Caco-2 (cell line): ENCODE data around the gene PRKAR2B. TPM values are rescaled to one million over a fixed set of nuclear protein-coding genes. Genes with fewer than 3 reads are reported as not detected.

Source experiments
- BruUV-seq: library from RNA; stranded (reverse); fragments of 400-500 nt; replicated peaks from 2 replicates; lab custom pipeline; 2021; lab: Mats Ljungman, UMichigan
- CTCF ChIA-PET: fragments of 300-600 bp; sonication (Branson Sonifier 250); formaldehyde crosslinking; loops from one replicate; lab custom pipeline; 2022; ENCODE audit warnings: antibody characterized with exemption; lab: Charles Lee
- POLR2A ChIA-PET: fragments of 300-600 bp; sonication (Branson Sonifier 250); formaldehyde crosslinking; loops from one replicate; lab custom pipeline; 2022; ENCODE audit warnings: antibody characterized with exemption; lab: Charles Lee
- DNase-seq, 2 experiments: peaks; one replicate each; pipeline versions ENCODE4 v3.0.0 to v3.0.0-alpha.2; 2020 to 2022
- H3K27me3 ChIP-seq: replicated peaks from 2 replicates; pipeline ENCODE4 v1.6.0; 2011; ENCODE audit warnings: low read length; ENCODE audit not compliant: control insufficient read depth, insufficient read depth
- H3K36me3 ChIP-seq: 2 replicates; pipeline ENCODE4 v1.5.1; 2011; ENCODE audit warnings: low read length; ENCODE audit not compliant: control insufficient read depth, insufficient read depth
- H3K4me1 ChIP-seq: fragments of 250-450 bp; sonication (Bioruptor Pico); 2 replicates; pipeline ENCODE4 v1.5.1; 2020; ENCODE audit warnings: mild to moderate bottlenecking
- H3K4me3 ChIP-seq: 2 replicates; pipeline ENCODE4 v1.5.1; 2011; ENCODE audit warnings: low read depth, mild to moderate bottlenecking, control low read depth, low read length
- H3K9me3 ChIP-seq: fragments of 250-450 bp; sonication (Bioruptor Pico); 2 replicates; pipeline ENCODE4 v1.5.1; 2020; ENCODE audit warnings: mild to moderate bottlenecking, moderate library complexity
- H3K27ac Mint-ChIP-seq: one replicate; pipeline ENCODE4 v1.8.0; 2022; ENCODE audit warnings: mixed read lengths; ENCODE audit not compliant: unreplicated experiment
- H3K27me3 Mint-ChIP-seq: one replicate; pipeline ENCODE4 v1.8.0; 2022; ENCODE audit warnings: mixed read lengths; ENCODE audit not compliant: insufficient read depth, unreplicated experiment
- H3K36me3 Mint-ChIP-seq: one replicate; pipeline ENCODE4 v1.8.0; 2022; ENCODE audit warnings: mild to moderate bottlenecking, mixed read lengths; ENCODE audit not compliant: insufficient read depth, unreplicated experiment
- H3K4me1 Mint-ChIP-seq: one replicate; pipeline ENCODE4 v1.8.0; 2022; ENCODE audit warnings: low read depth, mixed read lengths; ENCODE audit not compliant: unreplicated experiment
- H3K4me3 Mint-ChIP-seq: one replicate; pipeline ENCODE4 v1.8.0; 2022; ENCODE audit warnings: mild to moderate bottlenecking, moderate library complexity, mixed read lengths; ENCODE audit not compliant: unreplicated experiment
- H3K9me3 Mint-ChIP-seq: one replicate; pipeline ENCODE4 v1.8.0; 2022; ENCODE audit warnings: mixed read lengths; ENCODE audit not compliant: unreplicated experiment
- intact Hi-C: fragments of 100-400 bp; cut with micrococcal nuclease; formaldehyde crosslinking; loops from one replicate; pipeline ENCODE4 v1.10.0; 2022; ENCODE audit not compliant: unreplicated experiment
- total RNA-seq: library from RNA; stranded (reverse); gene quantifications from 2 replicates; pipeline ENCODE4 v1.2.3, GENCODE V29; 2022
- TF ChIP-seq, protein P1 (sequence below), 2 experiments: fragments of 200-600 bp in 1 of 2; IDR thresholded peaks; 1 replicate in 1 of 2; 2 replicates in 1 of 2; pipeline versions ENCODE4 v1.5.1 to v1.8.0; 2011 to 2022; ENCODE audit warnings: antibody characterized with exemption in 1 of 2, control low read depth in 1 of 2, inconsistent platforms in 1 of 2, low read depth in 1 of 2, low read length in 1 of 2, mild to moderate bottlenecking in 1 of 2, moderate library complexity in 1 of 2; ENCODE audit not compliant: insufficient read depth in 1 of 2, severe bottlenecking in 1 of 2, unreplicated experiment in 1 of 2

Gene PRKAR2B
- total RNA-seq, 1 experiment from 2014 or later, result 0.07 TPM

DNA sequence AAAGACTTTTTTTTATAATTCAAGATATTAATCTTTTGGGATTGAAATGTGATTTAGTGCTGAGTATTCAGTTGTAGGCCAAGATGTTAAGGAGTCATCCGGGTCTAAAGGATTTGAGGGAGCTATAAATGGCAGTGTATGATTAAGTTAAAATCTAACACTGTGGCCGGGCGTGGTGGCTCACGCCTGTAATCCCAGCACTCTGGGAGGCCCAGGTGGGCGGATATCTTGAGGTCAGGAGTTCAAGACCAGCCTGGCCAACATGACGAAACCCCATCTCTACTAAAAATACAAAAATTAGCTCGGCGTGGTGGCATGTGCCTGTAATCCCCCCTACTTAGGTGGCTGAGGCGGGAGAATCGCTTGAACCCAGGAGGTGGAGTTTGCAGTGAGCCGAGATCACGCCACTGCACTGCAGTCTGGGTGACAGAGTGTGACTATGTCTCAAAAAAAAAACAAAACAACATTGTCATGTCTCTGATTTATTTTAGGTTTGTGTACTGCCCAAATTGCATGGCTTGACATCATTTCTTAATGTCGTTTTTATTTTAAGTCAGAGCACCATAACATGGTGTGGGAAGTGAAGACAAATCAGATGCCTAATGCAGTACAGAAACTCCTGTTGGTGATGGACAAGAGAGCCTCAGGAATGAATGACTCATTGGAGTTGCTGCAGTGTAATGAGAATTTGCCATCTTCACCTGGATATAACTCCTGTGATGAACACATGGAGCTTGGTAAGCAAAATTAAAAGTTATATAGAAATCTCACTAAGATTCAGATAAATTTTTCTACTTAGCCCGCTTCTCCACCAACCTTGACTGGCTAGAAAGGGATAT lies 135.0 kb downstream of the PRKAR2B start:
- BruUV-seq, result no TSS peak
- Mint-ChIP-seq H3K27ac (no peak overlapping the region), H3K4me3 (no peak overlapping the region), H3K27me3 (no peaks in the 10 kb centered on the region), H3K9me3 (no peaks in the 10 kb centered on the region), H3K36me3 (peaks cover 11% of the 10 kb centered on the region), H3K4me1 (peaks cover 6% of the 10 kb centered on the region)
- TF ChIP-seq, protein P1, sequence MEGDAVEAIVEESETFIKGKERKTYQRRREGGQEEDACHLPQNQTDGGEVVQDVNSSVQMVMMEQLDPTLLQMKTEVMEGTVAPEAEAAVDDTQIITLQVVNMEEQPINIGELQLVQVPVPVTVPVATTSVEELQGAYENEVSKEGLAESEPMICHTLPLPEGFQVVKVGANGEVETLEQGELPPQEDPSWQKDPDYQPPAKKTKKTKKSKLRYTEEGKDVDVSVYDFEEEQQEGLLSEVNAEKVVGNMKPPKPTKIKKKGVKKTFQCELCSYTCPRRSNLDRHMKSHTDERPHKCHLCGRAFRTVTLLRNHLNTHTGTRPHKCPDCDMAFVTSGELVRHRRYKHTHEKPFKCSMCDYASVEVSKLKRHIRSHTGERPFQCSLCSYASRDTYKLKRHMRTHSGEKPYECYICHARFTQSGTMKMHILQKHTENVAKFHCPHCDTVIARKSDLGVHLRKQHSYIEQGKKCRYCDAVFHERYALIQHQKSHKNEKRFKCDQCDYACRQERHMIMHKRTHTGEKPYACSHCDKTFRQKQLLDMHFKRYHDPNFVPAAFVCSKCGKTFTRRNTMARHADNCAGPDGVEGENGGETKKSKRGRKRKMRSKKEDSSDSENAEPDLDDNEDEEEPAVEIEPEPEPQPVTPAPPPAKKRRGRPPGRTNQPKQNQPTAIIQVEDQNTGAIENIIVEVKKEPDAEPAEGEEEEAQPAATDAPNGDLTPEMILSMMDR (IDR thresholded peaks at IDR 0.05; ENCODE audit: insufficient read depth in 1 of 2, low read depth in 1 of 2, low read length in 1 of 2, severe bottlenecking in 1 of 2, unreplicated experiment in 1 of 2), result no peak
- Histone ChIP-seq H3K36me3 (no peaks in the 10 kb centered on the region), H3K4me1 (peaks cover 7% of the 10 kb centered on the region; the same call in 1 of the 2 replicates), H3K4me3 (no peak overlapping the region), H3K9me3 (no peaks in the 10 kb centered on the region), H3K27me3 (no peaks in the 10 kb centered on the region)
- ChIA-PET POLR2A (no interaction called here), CTCF (interaction anchor here (0.7 kb wide), 1 partner anchor 33 kb away, joined by 4 read pairs; no protein-coding TSS in a partner anchor)
- intact Hi-C loops, result no loop called here
- DNase-seq, result no peak

DNA sequence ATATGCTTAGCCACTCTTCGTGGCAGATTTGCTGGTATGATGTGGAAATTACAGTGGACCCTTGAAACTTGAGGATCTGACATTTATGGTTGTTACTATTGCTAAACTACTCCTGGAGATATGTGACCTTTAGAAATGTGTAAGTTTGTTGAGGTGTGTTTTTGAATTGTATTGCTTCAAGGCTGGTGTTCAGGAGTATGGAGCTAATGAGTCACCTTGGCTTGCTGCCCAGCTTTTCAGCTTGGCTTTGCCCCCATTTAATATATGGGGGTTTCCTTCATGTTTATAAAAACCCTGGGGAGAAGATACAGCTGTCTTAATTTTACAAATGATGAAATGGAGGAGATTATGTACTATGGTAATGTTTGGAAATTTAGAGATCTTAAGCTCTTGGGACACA lies 135.9 kb downstream of the PRKAR2B start:
- Mint-ChIP-seq H3K9me3 (no peaks in the 10 kb centered on the region), H3K27me3 (no peaks in the 10 kb centered on the region), H3K27ac (no peak overlapping the region), H3K4me3 (no peak overlapping the region), H3K36me3 (peaks cover 15% of the 10 kb centered on the region), H3K4me1 (peaks cover 6% of the 10 kb centered on the region)
- ChIA-PET CTCF (interaction anchor here (0.7 kb wide), 1 partner anchor 34 kb away, joined by 4 read pairs; no protein-coding TSS in a partner anchor), POLR2A (interaction anchor here (1.2 kb wide), 1 partner anchor 12 kb away, joined by 5 read pairs; the partner anchor contains the start of gene HBP1)
- H3K4me1 ChIP-seq, result peaks cover 7% of the 10 kb centered on the region; the same call in 1 of the 2 replicates
- H3K9me3 ChIP-seq, result no peaks in the 10 kb centered on the region
- no peak for DNase-seq
- H3K36me3 ChIP-seq, result no peaks in the 10 kb centered on the region
- H3K27me3 ChIP-seq, result no peaks in the 10 kb centered on the region
- TF ChIP-seq, protein P1 (IDR thresholded peaks at IDR 0.05; ENCODE audit: insufficient read depth in 1 of 2, low read depth in 1 of 2, low read length in 1 of 2, severe bottlenecking in 1 of 2, unreplicated experiment in 1 of 2), result no peak
- no TSS peak for BruUV-seq
- H3K4me3 ChIP-seq, result no peak overlapping the region
- intact Hi-C loops, result no loop called here

DNA sequence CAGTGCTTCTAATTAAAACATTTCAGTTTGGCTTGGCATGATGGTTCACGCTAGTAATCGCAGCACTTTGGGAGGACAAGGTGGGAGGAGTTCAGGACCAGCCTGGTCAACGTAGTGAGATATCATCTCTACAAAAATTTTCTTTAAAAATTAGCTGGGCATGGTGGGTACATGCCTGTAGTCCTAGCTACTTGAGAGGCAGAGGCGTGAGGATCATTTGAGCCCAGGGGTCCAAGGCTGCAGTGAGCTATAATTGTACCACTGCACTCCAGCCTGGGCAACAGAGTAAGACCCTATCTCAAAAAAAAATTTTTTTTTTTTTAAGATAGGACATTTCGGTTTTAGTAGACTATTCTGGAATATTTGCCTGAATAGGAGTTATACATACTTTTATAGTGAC lies 136.7 kb downstream of the PRKAR2B start:
- CTCF ChIA-PET, result no interaction called here
- Mint-ChIP-seq H3K4me3 (no peak overlapping the region), H3K4me1 (peaks cover 6% of the 10 kb centered on the region), H3K36me3 (peaks cover 23% of the 10 kb centered on the region), H3K27ac (no peak overlapping the region), H3K9me3 (no peaks in the 10 kb centered on the region), H3K27me3 (no peaks in the 10 kb centered on the region)
- POLR2A ChIA-PET, result interaction anchor here (1.2 kb wide), 2 partner anchors 12 kb away, joined by 4 to 5 read pairs; partner anchors contain the start of gene HBP1
- Histone ChIP-seq H3K4me3 (no peak overlapping the region), H3K9me3 (no peaks in the 10 kb centered on the region), H3K4me1 (peaks cover 7% of the 10 kb centered on the region; the same call in 1 of the 2 replicates), H3K27me3 (no peaks in the 10 kb centered on the region), H3K36me3 (no peaks in the 10 kb centered on the region)
- DNase-seq, result no peak
- TF ChIP-seq, protein P1 (IDR thresholded peaks at IDR 0.05; ENCODE audit: insufficient read depth in 1 of 2, low read depth in 1 of 2, low read length in 1 of 2, severe bottlenecking in 1 of 2, unreplicated experiment in 1 of 2), result no peak
- BruUV-seq, result no TSS peak
- intact Hi-C loops, result no loop called here
